Osteoblast (primary cell): Measurements from ENCODE around the gene SPEM2. TPM values are rescaled to one million over a fixed set of nuclear protein-coding genes. Genes with fewer than 3 reads are reported as not detected.

Experiments used
- DNase-seq: peaks from one replicate; pipeline ENCODE4 v3.0.0; 2011; ENCODE audit warnings: low spot score, mixed read lengths; ENCODE audit not compliant: insufficient read length; ENCODE audit errors: missing footprints
- H2AFZ ChIP-seq: 2 replicates; pipeline ENCODE4 v1.6.0; 2011; ENCODE audit warnings: mild to moderate bottlenecking, low read length
- H3K27ac ChIP-seq: 2 replicates; pipeline ENCODE4 v1.5.1; 2011; ENCODE audit warnings: mild to moderate bottlenecking, low read depth, low read length, moderate library complexity
- H3K27me3 ChIP-seq: 2 replicates; pipeline ENCODE4 v1.6.0; 2012; ENCODE audit warnings: mild to moderate bottlenecking, control low read depth, inconsistent platforms, low read length, moderate library complexity; ENCODE audit not compliant: insufficient read depth
- H3K36me3 ChIP-seq: 2 replicates; pipeline ENCODE4 v1.5.1; 2011; ENCODE audit warnings: mild to moderate bottlenecking, low read length, control low read depth, moderate library complexity; ENCODE audit not compliant: insufficient read depth
- H3K4me1 ChIP-seq: 2 replicates; pipeline ENCODE4 v1.5.1; 2011; ENCODE audit warnings: mild to moderate bottlenecking, low read length, control low read depth, moderate library complexity; ENCODE audit not compliant: insufficient read depth
- H3K4me2 ChIP-seq: 2 replicates; pipeline ENCODE4 v1.6.0; 2011; ENCODE audit warnings: mild to moderate bottlenecking, low read length; ENCODE audit not compliant: insufficient read depth
- H3K4me3 ChIP-seq: fragments of 200-600 bp; sonication (generic); 3 replicates; pipeline ENCODE4 v1.5.1; 2012; ENCODE audit warnings: mild to moderate bottlenecking, low read length, inconsistent platforms; ENCODE audit not compliant: insufficient read depth
- H3K79me2 ChIP-seq: 2 replicates; pipeline ENCODE4 v1.6.0; 2012; ENCODE audit warnings: mild to moderate bottlenecking, low read length, control low read depth, inconsistent platforms; ENCODE audit not compliant: insufficient read depth
- H3K9me3 ChIP-seq: 2 replicates; pipeline ENCODE4 v1.5.1; 2011; ENCODE audit warnings: low read depth, low read length, control low read depth
- H4K20me1 ChIP-seq: 2 replicates; pipeline ENCODE4 v1.6.0; 2012; ENCODE audit warnings: mild to moderate bottlenecking, low read length, control low read depth; ENCODE audit not compliant: insufficient read depth
- total RNA-seq: library from RNA; depleted of rRNA; stranded (reverse); fragments of >200 nt; gene quantifications from 2 replicates; pipeline ENCODE4 v1.2.3, GENCODE V29; 2012
- TF ChIP-seq, protein P1 (sequence below): IDR thresholded peaks from 2 replicates; pipeline ENCODE4 v1.5.1; 2011; ENCODE audit warnings: mild to moderate bottlenecking, low read depth, low read length, moderate library complexity; ENCODE audit errors: extremely low read depth

The SPEM2 gene
- total RNA-seq, 1 donor, result not detected

DNA sequence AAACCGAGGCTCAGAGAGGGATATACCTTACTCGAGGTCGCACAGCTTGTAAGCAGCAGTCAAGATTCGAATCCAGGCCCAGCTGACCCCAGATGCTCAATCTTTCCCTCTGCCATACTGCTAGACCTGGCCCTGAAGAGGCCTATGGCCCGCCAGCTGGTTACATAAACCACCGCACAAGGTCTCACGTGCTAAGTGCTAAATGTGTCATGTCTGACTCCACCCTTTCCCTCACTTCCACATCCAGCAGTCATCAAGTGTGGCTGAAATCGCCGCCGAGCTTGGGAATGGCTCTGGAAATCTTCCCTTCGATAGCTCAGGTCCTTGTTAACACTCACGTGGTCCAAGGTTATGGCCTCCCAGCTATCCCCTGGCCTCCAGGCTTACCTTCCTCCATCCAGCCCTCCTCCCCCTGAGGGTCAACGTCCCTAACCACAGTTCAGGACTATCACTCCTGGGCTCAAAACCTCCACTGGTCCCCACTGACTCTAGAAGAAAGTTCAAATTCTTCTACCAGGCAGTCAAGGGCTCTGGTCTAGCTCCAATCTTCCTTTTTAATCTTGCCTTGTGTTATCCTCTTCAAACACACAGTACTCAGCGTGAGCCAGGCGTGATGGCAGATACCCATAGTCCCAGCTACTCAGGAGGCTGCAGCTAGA lies 50.5 kb downstream of the SPEM2 start:
- peaks cover 34% of the 10 kb centered on the region for H3K4me1 ChIP-seq
- H2AFZ ChIP-seq, result no peak overlapping the region
- H3K9me3 ChIP-seq, result no peaks in the 10 kb centered on the region
- peak; percentile 78 for DNase-seq
- peaks cover 89% of the 10 kb centered on the region for H3K79me2 ChIP-seq
- H3K4me3 ChIP-seq, result no peak overlapping the region
- H3K4me2 ChIP-seq, result no peak overlapping the region
- TF ChIP-seq, protein P1, sequence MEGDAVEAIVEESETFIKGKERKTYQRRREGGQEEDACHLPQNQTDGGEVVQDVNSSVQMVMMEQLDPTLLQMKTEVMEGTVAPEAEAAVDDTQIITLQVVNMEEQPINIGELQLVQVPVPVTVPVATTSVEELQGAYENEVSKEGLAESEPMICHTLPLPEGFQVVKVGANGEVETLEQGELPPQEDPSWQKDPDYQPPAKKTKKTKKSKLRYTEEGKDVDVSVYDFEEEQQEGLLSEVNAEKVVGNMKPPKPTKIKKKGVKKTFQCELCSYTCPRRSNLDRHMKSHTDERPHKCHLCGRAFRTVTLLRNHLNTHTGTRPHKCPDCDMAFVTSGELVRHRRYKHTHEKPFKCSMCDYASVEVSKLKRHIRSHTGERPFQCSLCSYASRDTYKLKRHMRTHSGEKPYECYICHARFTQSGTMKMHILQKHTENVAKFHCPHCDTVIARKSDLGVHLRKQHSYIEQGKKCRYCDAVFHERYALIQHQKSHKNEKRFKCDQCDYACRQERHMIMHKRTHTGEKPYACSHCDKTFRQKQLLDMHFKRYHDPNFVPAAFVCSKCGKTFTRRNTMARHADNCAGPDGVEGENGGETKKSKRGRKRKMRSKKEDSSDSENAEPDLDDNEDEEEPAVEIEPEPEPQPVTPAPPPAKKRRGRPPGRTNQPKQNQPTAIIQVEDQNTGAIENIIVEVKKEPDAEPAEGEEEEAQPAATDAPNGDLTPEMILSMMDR, result no peak
- H4K20me1 ChIP-seq, result peaks cover 57% of the 10 kb centered on the region
- no peaks in the 10 kb centered on the region for H3K27me3 ChIP-seq
- H3K27ac ChIP-seq, result peak overlapping the region; percentile 93
- peaks cover 5% of the 10 kb centered on the region for H3K36me3 ChIP-seq

DNA sequence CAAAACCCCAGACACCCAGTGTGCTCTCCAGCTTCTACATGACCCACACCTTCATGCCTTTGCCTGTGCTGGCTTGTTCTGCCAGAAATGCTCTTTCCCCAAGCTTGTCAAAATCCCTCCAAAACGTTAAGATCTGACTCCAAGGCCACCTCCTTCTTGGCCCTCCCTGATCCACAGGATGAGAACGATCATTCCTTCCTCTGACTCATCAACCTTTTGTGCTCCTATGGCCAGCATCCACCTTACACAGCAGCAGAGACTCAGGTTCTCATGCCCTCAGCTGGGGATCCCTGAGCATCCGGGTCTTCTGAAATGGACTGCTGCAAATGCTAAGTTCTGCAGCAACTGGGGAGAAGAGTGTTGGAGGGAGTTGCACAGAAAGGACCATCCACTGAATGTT lies 51.1 kb downstream of the SPEM2 start:
- peak overlapping the region; percentile 93 for H3K27ac ChIP-seq
- no peak overlapping the region for H3K4me3 ChIP-seq
- peaks cover 51% of the 10 kb centered on the region for H4K20me1 ChIP-seq
- peaks cover 34% of the 10 kb centered on the region for H3K4me1 ChIP-seq
- peaks cover 5% of the 10 kb centered on the region for H3K36me3 ChIP-seq
- no peak overlapping the region for H2AFZ ChIP-seq
- no peaks in the 10 kb centered on the region for H3K9me3 ChIP-seq
- DNase-seq, result peak; percentile 80
- peak overlapping the region; percentile 95 for H3K4me2 ChIP-seq
- H3K27me3 ChIP-seq, result no peaks in the 10 kb centered on the region
- peaks cover 83% of the 10 kb centered on the region for H3K79me2 ChIP-seq
- TF ChIP-seq, protein P1, result no peak

DNA sequence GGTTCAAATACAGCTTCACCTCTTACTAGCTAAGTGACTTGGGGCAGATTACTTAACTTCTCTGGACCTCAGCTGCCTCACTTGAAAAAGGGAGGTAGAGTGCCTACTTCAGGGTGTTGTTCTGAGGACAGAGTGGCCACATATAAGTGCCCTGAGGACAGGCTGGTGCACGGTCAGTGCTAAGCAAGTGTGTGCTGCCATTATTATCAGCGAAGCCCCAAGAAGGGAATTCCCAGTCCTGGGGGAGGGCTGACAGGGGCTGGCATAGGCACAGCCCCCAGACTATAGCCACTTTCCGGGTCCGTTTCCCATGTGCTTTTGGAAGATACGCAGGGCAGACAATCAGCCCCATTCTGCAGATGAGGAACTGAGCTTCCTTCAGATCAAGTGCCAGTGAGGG lies 51.5 kb downstream of the SPEM2 start:
- Histone ChIP-seq H3K4me3 (peak overlapping the region; percentile 82), H3K36me3 (peaks cover 5% of the 10 kb centered on the region), H2AFZ (no peak overlapping the region), H4K20me1 (peaks cover 46% of the 10 kb centered on the region), H3K27me3 (no peaks in the 10 kb centered on the region), H3K9me3 (no peaks in the 10 kb centered on the region), H3K27ac (peak overlapping the region; percentile 93), H3K4me1 (peaks cover 34% of the 10 kb centered on the region), H3K4me2 (peak overlapping the region; percentile 95), H3K79me2 (peaks cover 79% of the 10 kb centered on the region)
- no peak for DNase-seq
- TF ChIP-seq, protein P1, result no peak

Other genes starting within 250 kb of the SPEM2 start
- gene ASGR1, start 246.2 kb upstream of the SPEM2 start, total RNA-seq, result 0.88 and 1.1 TPM in 2 replicates
- gene DLG4, start 205.8 kb upstream of the SPEM2 start, total RNA-seq, result 10.1 and 11.8 TPM in 2 replicates
- gene ACADVL, start 205.7 kb upstream of the SPEM2 start, total RNA-seq, result 162 and 163 TPM in 2 replicates
- 106 and 123 TPM in 2 replicates for gene DVL2, start 191.1 kb upstream of the SPEM2 start, total RNA-seq
- gene PHF23, start 186.2 kb upstream of the SPEM2 start, total RNA-seq, result 53.2 and 55.4 TPM in 2 replicates
- gene GABARAP, start 183.2 kb upstream of the SPEM2 start, total RNA-seq, result 396 and 422 TPM in 2 replicates
- 29.8 and 31.8 TPM in 2 replicates for gene CTDNEP1, start 173.9 kb upstream of the SPEM2 start, total RNA-seq
- 21.7 and 26.2 TPM in 2 replicates for gene ELP5, start 173.4 kb upstream of the SPEM2 start, total RNA-seq
- gene CLDN7, start 163.1 kb upstream of the SPEM2 start, total RNA-seq, result 0.36 and 1.8 TPM in 2 replicates
- gene SLC2A4, start 143.9 kb upstream of the SPEM2 start, total RNA-seq, result under 0.01 and 0.29 TPM in 2 replicates
- under 0.01 TPM in 1 of 2 replicates, not detected in the other for gene YBX2, start 131.0 kb upstream of the SPEM2 start, total RNA-seq
- 436 and 491 TPM in 2 replicates for gene EIF5A, start 118.0 kb upstream of the SPEM2 start, total RNA-seq
- 46.9 and 48.1 TPM in 2 replicates for gene GPS2, start 110.3 kb upstream of the SPEM2 start, total RNA-seq
- 14.7 and 18.8 TPM in 2 replicates for gene NEURL4, start 96.3 kb upstream of the SPEM2 start, total RNA-seq
- 0.59 TPM in 1 of 2 replicates, not detected in the other for gene ACAP1, start 89.1 kb upstream of the SPEM2 start, total RNA-seq
- gene KCTD11, start 73.5 kb upstream of the SPEM2 start, total RNA-seq, result 11.5 and 11.9 TPM in 2 replicates
- not detected in 2 replicates for gene TMEM95, start 70.5 kb upstream of the SPEM2 start, total RNA-seq
- gene TNK1, start 44.5 kb upstream of the SPEM2 start, total RNA-seq, result 0.36 TPM in 1 of 2 replicates, not detected in the other
- gene PLSCR3, start 31.1 kb upstream of the SPEM2 start, total RNA-seq, result 19.4 and 27.9 TPM in 2 replicates
- 59.4 and 84.6 TPM in 2 replicates for gene TMEM256, start 21.5 kb upstream of the SPEM2 start, total RNA-seq
- 5.3 and 5.8 TPM in 2 replicates for gene NLGN2, start 17.8 kb upstream of the SPEM2 start, total RNA-seq
- not detected in 2 replicates for gene SPEM1, start 5.3 kb upstream of the SPEM2 start, total RNA-seq
- not detected in 2 replicates for gene SPEM3, start 3.2 kb downstream of the SPEM2 start, total RNA-seq
- 1.2 and 1.8 TPM in 2 replicates for gene TMEM102, start 9.8 kb downstream of the SPEM2 start, total RNA-seq
- 0.29 and 0.36 TPM in 2 replicates for gene FGF11, start 13.9 kb downstream of the SPEM2 start, total RNA-seq
- gene CHRNB1, start 19.4 kb downstream of the SPEM2 start, total RNA-seq, result 5.3 and 5.4 TPM in 2 replicates
- gene ZBTB4, start 54.0 kb downstream of the SPEM2 start, total RNA-seq, result 36.2 and 36.5 TPM in 2 replicates
- gene SLC35G6, start 55.8 kb downstream of the SPEM2 start, total RNA-seq, result not detected in 2 replicates
- gene POLR2A, start 58.8 kb downstream of the SPEM2 start, total RNA-seq, result 95.9 and 101 TPM in 2 replicates
- gene TNFSF12, start 123.4 kb downstream of the SPEM2 start, total RNA-seq, result 11.2 and 12.7 TPM in 2 replicates
- gene TNFSF13, start 133.1 kb downstream of the SPEM2 start, total RNA-seq, result 0.59 and 1.1 TPM in 2 replicates
- gene SENP3, start 136.3 kb downstream of the SPEM2 start, total RNA-seq, result 54.2 and 68.0 TPM in 2 replicates
- 31.8 and 55.7 TPM in 2 replicates for gene CD68, start 154.0 kb downstream of the SPEM2 start, total RNA-seq
- gene MPDU1, start 158.2 kb downstream of the SPEM2 start, total RNA-seq, result 60.1 and 64.1 TPM in 2 replicates
- 0.59 and 0.72 TPM in 2 replicates for gene SOX15, start 164.5 kb downstream of the SPEM2 start, total RNA-seq
- gene FXR2, start 189.3 kb downstream of the SPEM2 start, total RNA-seq, result 41.8 and 42.7 TPM in 2 replicates
- 41.3 and 52.5 TPM in 2 replicates for gene SAT2, start 202.2 kb downstream of the SPEM2 start, total RNA-seq
- 0.36 and 0.88 TPM in 2 replicates for gene SHBG, start 204.5 kb downstream of the SPEM2 start, total RNA-seq
- under 0.01 TPM in 1 of 2 replicates, not detected in the other for gene ATP1B2, start 225.3 kb downstream of the SPEM2 start, total RNA-seq